AG09319 (cell line): Measurements from ENCODE around the gene OR13C2.

ENCODE experiments used
- DNase-seq: peaks from one replicate; pipeline ENCODE4 v3.0.0-alpha.2; 2010; ENCODE audit warnings: low read depth; ENCODE audit errors: extremely low read depth
- TF ChIP-seq, protein P1 (sequence below): IDR thresholded peaks from 2 replicates; pipeline ENCODE4 v1.5.1; 2011; ENCODE audit warnings: low read depth, mild to moderate bottlenecking, inconsistent platforms, low read length, moderate library complexity

Gene OR13C2

DNA sequence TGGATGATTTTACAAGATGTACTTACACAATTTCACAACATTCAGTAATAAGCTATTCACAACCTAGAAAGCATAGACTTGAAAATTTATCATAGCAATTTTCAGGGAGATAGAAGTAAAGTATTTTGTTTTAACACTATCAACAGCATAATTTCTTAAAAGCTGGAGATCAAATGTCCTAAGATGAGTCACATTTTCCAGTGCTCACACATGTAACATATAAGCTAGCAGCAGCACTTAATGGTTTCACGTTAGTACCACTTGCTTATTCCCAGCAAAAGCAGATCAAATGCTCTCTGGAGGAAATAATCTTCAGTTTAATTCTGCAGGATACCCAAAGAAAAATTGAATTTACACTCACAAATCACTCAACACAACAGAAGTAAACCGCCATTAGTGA, 30.0 kb downstream of the OR13C2 start:
- DNase-seq: no peak
- TF ChIP-seq, protein P1, sequence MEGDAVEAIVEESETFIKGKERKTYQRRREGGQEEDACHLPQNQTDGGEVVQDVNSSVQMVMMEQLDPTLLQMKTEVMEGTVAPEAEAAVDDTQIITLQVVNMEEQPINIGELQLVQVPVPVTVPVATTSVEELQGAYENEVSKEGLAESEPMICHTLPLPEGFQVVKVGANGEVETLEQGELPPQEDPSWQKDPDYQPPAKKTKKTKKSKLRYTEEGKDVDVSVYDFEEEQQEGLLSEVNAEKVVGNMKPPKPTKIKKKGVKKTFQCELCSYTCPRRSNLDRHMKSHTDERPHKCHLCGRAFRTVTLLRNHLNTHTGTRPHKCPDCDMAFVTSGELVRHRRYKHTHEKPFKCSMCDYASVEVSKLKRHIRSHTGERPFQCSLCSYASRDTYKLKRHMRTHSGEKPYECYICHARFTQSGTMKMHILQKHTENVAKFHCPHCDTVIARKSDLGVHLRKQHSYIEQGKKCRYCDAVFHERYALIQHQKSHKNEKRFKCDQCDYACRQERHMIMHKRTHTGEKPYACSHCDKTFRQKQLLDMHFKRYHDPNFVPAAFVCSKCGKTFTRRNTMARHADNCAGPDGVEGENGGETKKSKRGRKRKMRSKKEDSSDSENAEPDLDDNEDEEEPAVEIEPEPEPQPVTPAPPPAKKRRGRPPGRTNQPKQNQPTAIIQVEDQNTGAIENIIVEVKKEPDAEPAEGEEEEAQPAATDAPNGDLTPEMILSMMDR: no peak

DNA sequence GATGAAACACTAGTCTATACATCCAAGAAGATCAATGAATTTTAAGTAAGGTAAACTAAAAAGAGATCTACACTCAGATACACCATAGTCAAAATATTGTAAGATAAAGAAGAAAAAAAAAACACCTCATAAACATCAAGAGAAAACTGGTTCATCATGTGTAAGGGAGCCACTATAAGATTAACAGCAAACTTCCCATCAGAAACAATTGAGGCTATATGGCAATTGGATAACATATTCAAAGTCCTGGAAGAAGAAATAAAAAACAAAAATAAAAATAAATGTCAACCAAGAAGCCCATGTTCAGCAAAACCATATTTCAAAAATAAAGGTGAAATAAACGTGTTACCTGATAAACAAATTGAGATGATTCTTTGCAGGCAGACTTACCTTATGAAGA, 32.8 kb downstream of the OR13C2 start:
- TF ChIP-seq, protein P1: no peak
- DNase-seq: no peak

DNA sequence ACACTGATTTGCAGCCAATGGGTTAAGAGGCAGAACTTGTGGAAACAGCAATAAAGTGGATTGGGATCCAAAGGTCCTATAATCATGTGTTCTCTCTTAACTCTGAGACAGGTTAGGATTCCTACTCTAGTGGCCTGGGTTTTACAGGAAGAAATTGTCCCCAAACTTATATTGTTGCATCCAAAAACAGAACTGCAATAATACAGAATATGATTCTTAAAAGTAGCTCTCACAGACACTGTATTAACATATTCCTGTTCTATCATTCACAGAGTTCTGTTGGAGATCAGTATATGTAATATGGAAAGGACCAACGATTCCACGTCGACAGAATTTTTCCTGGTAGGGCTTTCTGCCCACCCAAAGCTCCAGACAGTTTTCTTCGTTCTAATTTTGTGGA, 36.6 kb downstream of the OR13C2 start, which contains the start of gene OR13C8:
Gene OR13C8, plus strand, starts transcription at position 301 of the 400 bp plus-strand sequence. Its CDS starts 0 bp downstream, at position 301.
- DNase-seq: no peak
- TF ChIP-seq, protein P1: no peak

DNA sequence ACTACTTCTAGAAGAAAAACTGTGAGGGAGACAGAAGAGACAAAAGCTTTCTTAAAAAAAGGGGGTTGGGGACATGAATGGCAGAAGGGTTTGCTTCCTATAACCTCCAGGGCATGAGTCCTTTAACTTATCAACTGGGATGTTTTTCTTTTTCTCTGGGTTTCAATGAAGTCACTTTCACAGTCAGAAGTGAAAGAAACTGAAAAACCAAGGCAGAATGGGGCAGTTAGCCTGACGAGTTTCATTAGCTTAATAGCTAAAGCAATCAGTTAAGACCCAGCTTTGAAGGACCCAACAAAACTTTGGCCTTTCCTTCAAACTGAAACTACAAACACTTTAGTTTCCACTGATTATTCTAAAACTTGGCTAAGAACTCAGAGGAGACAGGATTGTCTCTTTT, 41.1 kb downstream of the OR13C2 start:
- TF ChIP-seq, protein P1: no peak
- DNase-seq: no peak

DNA sequence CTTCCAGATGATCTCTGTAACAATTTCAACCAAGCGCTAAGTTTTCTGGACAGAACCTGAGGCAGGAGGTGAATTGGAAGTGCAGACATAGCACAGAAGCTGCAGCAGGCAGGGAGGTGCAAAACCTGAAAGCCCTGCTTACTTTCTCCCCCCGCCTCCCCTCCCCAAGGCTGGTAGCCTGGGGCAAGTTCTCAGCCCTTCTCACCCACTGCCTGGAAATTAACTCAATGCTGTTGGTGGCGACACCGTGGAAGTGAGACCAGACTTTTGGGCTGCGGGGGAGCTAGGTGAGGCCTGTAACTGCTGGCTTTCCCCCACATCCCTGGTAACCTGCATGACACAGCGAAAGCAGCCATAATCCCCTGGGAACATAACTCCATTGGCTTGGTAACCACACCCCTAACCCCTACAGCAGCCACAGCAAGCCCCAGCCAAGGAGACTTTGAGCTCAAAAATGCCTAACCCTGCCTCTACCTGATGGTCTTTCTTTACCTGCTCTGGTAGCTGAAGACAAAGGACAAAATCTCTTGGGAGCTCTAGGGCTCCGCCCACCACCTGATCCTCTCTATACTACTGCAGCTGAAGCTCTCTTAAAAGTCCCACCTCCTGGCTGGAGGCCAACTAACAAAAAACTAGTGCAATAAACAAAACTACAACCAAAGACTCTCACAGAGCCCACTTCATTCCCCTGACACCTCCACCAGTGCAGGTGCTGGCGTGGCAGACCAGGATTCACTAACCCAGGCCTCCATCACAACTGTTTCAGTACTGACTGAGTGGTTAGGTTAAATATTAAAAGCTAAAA, 48.4 kb downstream of the OR13C2 start:
- TF ChIP-seq, protein P1: no peak
- no peak for DNase-seq

DNA sequence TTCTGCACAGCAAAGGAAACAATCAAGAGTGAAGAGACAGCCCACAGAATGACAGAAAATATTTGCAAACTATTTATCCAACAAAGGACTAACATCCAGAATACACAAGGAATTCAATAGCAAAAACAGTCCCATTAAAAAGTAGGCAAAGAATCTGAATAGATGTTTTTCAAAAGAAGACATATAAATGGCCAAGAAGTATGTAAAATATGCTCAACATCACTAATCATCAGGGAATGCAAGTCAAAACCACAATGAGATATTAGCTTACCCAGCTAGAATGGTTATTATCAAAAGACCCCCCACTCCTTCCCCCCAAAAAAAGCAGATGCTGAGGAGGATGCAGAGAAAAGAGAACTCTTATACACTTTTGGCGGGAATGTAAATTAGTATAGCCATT, 49.9 kb downstream of the OR13C2 start:
- DNase-seq: no peak
- TF ChIP-seq, protein P1: no peak
